HT1080 (cell line): ENCODE results near the gene POLE2. TPM values are rescaled to one million over a fixed set of nuclear protein-coding genes. Genes with fewer than 3 reads are reported as not detected.
"Not testable (repeated sequence)": the region's sequence is repeated elsewhere in the genome, so short reads cannot be mapped to it uniquely, and the experiment has no call there.

Experiments used
- DNase-seq: peaks from one replicate; pipeline ENCODE4 v3.0.0-alpha.2; 2015; ENCODE audit warnings: low read depth
- polyA plus RNA-seq, 2 experiments: library from polyadenylated mRNA; depleted of rRNA; stranded (reverse); fragments of >200 nt; gene quantifications; 2 replicates each; pipeline ENCODE4 v1.2.3, GENCODE V29; 2015
- total RNA-seq: library from RNA; depleted of rRNA; stranded (reverse); fragments of >200 nt; shearing (Covaris generic); gene quantifications from 2 replicates; pipeline ENCODE4 v1.2.3, GENCODE V29; 2014; rRNA removed

The POLE2 gene
- total RNA-seq, result 16.8 and 19.0 TPM in 2 replicates
- polyA plus RNA-seq (2015; cell fraction: cytosol; rRNA removed), result 26.0 and 27.2 TPM in 2 replicates
- polyA plus RNA-seq (2015; cell fraction: nucleus; rRNA removed), result 25.7 and 32.8 TPM in 2 replicates

GRCh38 chr14:49687942-49688700 is at the start of gene POLE2:
Gene POLE2, minus strand, starts transcription at chr14:49688214. Its CDS starts 11 bp downstream, at chr14:49688203.
- DNase-seq, result peak; percentile 44

- not testable (repeated sequence) for DNase-seq
Measured at GRCh38 chr14:49735669-49736068, 47.7 kb upstream of the POLE2 start.

DNA sequence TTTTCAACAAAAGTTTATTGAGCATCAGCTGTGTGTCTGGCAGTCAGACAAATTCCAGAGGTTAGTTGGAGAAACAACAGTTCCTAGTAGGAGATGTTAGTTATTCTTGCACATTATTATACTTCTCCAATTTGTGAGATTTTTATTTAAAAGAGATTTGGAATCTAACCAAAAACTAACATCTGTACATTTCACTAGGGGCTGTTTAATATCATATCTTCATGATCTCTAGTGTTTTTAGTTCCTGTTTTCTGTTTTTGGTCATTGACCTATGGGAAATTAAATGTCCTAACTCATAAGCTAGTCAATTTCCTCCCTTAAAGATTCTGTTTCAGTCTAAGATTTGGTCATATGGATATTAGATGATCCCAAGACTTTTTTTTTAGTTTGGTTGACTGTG is 45.8 kb upstream of the POLE2 start:
- no peak for DNase-seq

- no peak for DNase-seq
Measured at GRCh38 chr14:49732896-49733295, 44.9 kb upstream of the POLE2 start.

DNA sequence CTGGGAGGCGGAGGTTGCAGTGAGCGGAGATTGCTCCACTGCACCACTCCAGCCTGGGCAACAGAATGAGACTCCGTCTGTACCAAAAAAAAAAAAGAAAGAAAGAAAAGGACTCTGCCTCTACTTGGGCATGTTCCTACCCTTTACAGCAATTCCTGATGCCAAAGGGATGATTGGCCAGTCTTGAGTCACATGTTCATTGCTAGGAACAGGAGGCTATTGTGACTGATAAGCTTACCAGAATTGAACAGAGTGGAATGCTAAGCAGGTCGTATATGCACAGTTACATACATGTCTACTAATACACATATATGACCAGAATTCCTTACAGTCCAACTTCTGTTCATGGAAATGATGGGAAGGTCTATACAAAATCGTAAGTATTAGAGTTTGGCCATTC is 39.2 kb upstream of the POLE2 start:
- DNase-seq, result no peak

GRCh38 chr14:49721733-49722435 is 33.9 kb upstream of the POLE2 start:
- not testable (repeated sequence) for DNase-seq

DNA sequence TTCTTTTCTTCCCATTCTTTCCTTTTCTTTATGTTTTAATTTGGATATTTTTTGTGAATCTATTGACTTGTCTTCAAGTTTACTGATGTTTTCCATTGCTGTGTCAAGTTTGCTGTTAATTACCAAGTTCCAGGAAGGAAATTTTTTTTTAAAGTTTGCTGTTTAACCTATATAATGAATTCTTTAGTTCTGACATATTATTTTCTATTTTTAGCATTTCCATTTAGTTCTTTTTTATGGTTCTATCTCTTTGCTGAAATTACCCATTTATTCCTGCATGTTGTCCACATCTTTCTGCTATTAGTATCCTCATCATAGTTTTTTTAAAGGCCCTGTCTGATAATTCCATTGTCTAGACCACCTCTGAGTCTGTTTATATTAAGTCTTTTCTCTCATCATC is 32.7 kb upstream of the POLE2 start:
- DNase-seq, result no peak

DNA sequence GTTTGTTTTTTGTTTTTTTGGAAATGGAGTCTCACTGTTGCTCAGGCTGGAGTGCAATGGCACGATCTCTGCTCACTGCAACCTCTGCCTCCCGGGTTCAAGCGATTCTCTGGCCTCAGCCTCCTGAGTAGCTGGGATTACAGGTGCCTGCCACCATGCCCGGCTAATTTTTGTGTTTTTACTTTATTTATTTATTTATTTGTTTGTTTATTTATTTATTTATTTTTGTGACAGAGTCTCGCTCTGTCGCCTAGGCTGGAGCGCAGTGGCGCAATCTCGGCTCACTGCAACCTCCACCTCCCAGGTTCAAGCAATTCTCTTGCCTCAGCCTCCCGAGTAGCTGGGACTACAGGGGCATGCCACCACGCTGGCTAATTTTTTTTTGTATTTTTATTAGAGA is 23.0 kb upstream of the POLE2 start:
- DNase-seq, result not testable (repeated sequence)

GRCh38 chr14:49704471-49704870 is 16.5 kb upstream of the POLE2 start:
- not testable (repeated sequence) for DNase-seq

DNA sequence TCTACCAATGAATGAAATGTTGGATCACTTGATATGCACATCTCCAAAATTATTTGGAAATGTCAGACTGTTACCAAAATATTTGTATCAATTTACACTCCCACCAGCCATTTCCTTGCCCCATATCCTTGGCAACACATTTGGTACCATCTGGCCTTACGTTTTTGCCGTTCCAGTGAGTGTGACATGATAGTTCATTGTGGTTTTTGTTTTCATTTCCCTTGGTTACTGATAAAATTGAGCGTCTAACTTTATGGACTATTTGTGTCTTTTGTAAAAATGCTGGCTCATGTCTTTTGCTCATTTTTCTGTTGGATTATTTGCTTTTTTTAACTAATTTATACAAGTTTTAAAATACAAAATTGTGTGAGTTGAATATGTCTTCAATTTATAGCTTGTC is 16.0 kb upstream of the POLE2 start:
- DNase-seq, result no peak

- DNase-seq, result peak; percentile 8
Measured at GRCh38 chr14:49702725-49703124, 14.7 kb upstream of the POLE2 start.

GRCh38 chr14:49693735-49694124 is 5.7 kb upstream of the POLE2 start:
- DNase-seq, result not testable (repeated sequence)

DNA sequence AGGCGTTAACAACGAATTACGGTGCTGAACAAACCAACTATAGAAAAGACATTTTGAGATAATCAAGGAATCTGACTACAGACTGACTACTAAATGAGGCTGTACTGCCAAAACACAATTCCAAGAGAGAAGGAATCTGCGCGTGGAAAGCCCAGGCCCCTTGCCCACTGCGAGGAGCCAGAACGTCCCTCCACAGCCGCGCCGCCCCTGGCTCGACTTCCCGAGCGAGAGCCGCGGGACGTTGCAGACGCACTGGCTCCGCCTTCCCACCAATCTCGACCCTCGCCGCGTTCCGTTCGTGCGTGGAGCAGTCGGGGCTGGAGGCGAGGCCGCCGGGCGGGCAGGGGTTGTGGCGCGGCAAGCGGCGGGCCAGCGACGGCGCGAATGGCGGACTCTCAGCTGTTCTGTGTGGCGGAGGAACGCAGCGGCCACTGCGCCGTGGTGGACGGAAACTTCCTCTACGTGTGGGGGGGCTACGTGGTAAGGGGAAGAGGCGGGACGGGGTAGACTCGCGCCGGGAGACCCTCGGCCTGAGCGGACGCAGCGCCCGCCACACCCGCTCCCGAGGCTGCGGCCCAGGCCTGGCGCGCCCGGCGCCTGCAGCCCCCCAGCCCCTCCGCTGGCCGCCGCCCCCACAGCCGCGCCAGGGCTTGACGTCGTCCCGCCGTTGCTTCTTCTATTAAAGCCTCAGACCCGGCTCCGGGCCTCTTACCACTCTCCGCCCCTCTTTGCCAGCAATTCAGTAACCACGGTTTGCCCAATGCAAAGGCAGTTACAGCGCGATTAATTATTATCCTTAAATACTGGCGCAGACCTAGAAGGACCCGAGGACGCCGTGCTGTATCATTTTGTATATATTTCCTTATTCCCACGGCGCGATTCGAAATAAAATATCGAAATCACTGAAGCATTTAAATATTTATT is 5.1 kb upstream of the POLE2 start, which contains the start of gene KLHDC1:
Gene KLHDC1 (plus strand): TSS at position 310 of the 924 bp plus-strand sequence. CDS start 75 bp downstream, at position 385.
- DNase-seq, result peak; percentile 32

DNA sequence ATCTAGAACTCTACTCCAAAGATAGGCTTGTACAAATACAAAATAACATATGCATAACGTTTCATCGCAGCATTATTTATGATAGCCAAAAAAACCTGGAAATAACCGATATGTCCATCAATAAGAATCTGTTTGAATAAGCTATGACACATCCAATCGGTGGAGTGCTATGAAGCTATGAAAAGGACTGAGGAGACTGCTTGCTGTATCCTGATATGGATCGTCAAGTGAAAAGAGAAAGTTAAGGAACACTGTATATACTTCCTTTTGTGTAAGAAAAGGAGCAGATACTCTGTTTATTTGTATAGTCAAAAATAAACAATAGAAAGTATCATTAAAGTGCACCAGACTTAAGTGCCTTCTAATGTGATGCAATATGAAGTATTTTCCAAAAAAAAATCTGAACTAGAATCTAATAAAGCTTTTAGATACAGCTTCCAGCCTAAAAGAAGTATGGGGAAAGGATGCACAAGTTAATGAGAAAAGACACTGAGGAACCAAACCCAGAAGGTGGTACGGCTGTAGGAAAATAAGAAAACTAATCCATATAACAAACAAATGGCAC is 4.3 kb upstream of the POLE2 start:
- peak; percentile 3 for DNase-seq

DNA sequence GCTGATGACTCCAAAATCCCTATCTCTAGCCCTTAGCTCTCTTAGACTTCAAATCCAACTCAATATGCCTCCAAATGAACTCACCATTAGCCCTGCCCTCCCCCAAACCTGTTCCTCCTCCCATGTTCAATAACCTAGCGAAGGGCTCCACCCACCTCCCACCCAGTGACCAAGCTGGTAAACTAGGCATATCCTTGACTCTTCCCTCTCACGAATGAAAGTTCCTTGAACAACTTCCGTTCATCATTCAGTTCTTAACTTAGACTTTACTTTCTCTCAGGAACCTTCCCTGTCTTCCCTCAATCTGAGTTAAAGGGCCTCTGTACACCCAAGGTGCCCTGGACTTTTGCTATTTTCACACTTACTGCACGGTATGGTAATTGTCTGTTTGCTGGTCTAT is 3.0 kb upstream of the POLE2 start:
- no peak for DNase-seq

GRCh38 chr14:49688701-49689030 is 652 bp upstream of the POLE2 start:
- no peak for DNase-seq

GRCh38 chr14:49686425-49686824 is 1.6 kb downstream of the POLE2 start:
- no peak for DNase-seq

DNA sequence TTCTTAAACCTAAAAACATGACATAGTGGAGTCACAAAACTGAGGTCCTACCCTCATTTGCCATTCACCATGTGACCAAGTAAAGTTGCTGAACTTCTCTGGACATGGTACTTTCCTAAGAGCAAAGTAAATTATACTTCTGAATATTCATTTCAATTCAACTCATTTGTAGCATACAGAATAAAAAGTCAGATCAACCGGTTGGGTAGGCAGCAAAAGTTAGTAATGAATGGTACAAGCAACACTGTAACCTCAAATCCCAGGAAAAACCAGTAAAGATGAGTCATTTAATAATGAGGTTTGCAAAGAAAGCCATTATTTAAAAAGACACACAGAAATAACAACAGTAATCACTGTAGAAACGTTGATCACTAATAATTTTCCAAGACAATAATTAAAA is 8.7 kb downstream of the POLE2 start:
- peak; percentile 33 for DNase-seq

GRCh38 chr14:49677643-49678042 is 10.4 kb downstream of the POLE2 start:
- DNase-seq, result no peak

DNA sequence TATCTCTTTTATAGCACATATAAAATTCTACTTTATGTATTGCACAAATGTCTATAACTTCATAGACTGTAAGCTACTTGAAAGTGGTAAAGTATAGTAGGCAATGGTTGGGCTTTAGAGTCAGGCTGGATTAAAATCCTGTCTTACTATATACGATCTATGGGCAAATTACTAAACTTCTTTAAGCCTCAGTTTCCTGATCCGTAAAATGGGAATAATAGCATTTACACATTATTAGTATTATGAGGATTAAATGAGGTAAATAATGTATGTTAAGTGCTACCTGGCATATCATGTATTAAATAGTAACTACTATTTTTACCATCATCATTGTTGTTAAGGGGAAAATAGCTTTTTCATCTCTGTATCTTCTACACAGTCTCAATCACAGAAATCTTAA is 14.4 kb downstream of the POLE2 start:
- DNase-seq, result no peak

DNA sequence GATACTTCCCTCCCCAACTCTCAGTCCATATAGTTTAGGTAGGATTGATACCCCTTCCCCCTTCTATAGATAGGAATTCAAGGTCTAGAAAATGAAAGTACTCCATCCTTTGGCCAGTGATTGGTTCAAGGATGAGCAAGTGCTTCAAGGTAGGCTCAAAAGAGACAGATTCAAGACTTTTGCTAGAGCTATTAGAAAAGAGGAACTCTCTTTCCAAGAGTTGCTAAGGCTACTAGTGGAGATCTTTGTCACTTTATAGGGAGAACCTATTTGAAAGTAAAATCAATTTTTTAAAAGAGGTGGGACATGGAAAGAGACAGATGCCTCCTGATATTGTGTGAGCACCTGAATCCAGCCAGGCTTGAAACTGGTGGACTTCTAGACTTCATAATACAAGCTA is 17.5 kb downstream of the POLE2 start:
- DNase-seq, result no peak
